SK-N-MC (cell line): ENCODE results near the gene ANP32E.

Experiments used
- EZH2 ChIP-seq: fragments of 200-600 bp; sonication (generic); IDR thresholded peaks from one replicate; pipeline ENCODE4 v1.6.1; 2017; ENCODE audit warnings: antibody characterized with exemption
- FOXP2 ChIP-seq: optimal IDR thresholded peaks from 2 replicates; pipeline ENCODE3; 2011; ENCODE audit warnings: mild to moderate bottlenecking, moderate library complexity; ENCODE audit not compliant: insufficient read depth; ENCODE audit errors: extremely low read length, control extremely low read depth
- POLR2AphosphoS5 ChIP-seq: IDR thresholded peaks from 2 replicates; pipeline ENCODE4 v1.6.1; 2012; ENCODE audit warnings: mild to moderate bottlenecking, low read depth, low read length, borderline replicate concordance

- TF ChIP-seq EZH2 (no peak), POLR2AphosphoS5 (no peak), FOXP2 (no peak)
These were observed 10.9 kb downstream of the ANP32E start for GRCh38 chr1:150224983-150225382.
